ENCODE results near the gene WIPI1.

DNA sequence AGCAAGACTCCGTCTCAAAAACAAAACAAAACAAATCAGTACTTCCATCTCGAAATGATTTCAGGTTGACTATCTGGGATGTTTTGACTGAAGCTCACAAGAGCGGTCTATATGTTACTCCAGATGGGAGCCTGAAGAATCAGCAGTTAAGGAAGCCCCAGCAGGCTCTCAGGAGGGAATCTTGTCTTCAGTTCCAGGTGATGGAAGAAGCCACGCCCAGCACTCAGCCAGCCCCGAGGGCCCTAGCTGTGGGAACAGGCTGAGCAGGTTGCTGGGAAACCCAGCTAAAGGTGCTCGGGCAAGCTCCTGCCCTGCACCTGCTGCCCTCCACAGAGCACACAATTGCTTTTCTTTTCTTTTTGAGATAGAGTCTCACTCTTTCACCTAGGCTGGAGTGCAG is 32.4 kb downstream of the WIPI1 start:
- TF ChIP-seq RFX5 (IDR thresholded peaks at IDR 0.05) (no peak), ZC3H11A (IDR thresholded peaks at IDR 0.05) (no peak), RCOR1 (IDR thresholded peaks at IDR 0.05; ENCODE audit: low read depth, low read length) (no peak), KDM5A (IDR thresholded peaks at IDR 0.05) (no peak)
- TF ChIP-seq, protein P1, sequence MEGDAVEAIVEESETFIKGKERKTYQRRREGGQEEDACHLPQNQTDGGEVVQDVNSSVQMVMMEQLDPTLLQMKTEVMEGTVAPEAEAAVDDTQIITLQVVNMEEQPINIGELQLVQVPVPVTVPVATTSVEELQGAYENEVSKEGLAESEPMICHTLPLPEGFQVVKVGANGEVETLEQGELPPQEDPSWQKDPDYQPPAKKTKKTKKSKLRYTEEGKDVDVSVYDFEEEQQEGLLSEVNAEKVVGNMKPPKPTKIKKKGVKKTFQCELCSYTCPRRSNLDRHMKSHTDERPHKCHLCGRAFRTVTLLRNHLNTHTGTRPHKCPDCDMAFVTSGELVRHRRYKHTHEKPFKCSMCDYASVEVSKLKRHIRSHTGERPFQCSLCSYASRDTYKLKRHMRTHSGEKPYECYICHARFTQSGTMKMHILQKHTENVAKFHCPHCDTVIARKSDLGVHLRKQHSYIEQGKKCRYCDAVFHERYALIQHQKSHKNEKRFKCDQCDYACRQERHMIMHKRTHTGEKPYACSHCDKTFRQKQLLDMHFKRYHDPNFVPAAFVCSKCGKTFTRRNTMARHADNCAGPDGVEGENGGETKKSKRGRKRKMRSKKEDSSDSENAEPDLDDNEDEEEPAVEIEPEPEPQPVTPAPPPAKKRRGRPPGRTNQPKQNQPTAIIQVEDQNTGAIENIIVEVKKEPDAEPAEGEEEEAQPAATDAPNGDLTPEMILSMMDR (IDR thresholded peaks at IDR 0.05): no peak
- TF ChIP-seq, protein P2, sequence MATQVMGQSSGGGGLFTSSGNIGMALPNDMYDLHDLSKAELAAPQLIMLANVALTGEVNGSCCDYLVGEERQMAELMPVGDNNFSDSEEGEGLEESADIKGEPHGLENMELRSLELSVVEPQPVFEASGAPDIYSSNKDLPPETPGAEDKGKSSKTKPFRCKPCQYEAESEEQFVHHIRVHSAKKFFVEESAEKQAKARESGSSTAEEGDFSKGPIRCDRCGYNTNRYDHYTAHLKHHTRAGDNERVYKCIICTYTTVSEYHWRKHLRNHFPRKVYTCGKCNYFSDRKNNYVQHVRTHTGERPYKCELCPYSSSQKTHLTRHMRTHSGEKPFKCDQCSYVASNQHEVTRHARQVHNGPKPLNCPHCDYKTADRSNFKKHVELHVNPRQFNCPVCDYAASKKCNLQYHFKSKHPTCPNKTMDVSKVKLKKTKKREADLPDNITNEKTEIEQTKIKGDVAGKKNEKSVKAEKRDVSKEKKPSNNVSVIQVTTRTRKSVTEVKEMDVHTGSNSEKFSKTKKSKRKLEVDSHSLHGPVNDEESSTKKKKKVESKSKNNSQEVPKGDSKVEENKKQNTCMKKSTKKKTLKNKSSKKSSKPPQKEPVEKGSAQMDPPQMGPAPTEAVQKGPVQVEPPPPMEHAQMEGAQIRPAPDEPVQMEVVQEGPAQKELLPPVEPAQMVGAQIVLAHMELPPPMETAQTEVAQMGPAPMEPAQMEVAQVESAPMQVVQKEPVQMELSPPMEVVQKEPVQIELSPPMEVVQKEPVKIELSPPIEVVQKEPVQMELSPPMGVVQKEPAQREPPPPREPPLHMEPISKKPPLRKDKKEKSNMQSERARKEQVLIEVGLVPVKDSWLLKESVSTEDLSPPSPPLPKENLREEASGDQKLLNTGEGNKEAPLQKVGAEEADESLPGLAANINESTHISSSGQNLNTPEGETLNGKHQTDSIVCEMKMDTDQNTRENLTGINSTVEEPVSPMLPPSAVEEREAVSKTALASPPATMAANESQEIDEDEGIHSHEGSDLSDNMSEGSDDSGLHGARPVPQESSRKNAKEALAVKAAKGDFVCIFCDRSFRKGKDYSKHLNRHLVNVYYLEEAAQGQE (IDR thresholded peaks at IDR 0.05): no peak
- TF ChIP-seq, protein P3, sequence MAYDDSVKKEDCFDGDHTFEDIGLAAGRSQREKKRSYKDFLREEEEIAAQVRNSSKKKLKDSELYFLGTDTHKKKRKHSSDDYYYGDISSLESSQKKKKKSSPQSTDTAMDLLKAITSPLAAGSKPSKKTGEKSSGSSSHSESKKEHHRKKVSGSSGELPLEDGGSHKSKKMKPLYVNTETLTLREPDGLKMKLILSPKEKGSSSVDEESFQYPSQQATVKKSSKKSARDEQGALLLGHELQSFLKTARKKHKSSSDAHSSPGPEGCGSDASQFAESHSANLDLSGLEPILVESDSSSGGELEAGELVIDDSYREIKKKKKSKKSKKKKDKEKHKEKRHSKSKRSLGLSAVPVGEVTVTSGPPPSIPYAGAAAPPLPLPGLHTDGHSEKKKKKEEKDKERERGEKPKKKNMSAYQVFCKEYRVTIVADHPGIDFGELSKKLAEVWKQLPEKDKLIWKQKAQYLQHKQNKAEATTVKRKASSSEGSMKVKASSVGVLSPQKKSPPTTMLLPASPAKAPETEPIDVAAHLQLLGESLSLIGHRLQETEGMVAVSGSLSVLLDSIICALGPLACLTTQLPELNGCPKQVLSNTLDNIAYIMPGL (CRISPR knock-in tag; IDR thresholded peaks at IDR 0.05; ENCODE audit: borderline replicate concordance): no peak
